ENCODE results near the gene WDCP.
"Not testable (repeated sequence)": the region's sequence is repeated elsewhere in the genome, so short reads cannot be mapped to it uniquely, and the experiment has no call there.

Gene WDCP

GRCh38 chr2:24046930-24047702 is at the start of gene WDCP:
Gene WDCP (minus strand): TSS chr2:24047391. CDS start chr2:24039494, 7,897 bp downstream.
- peak; percentile 67 to 88 (median 81) for DNase-seq (ENCODE audit: low read depth in 3 of 3)

- not testable (repeated sequence) for DNase-seq (ENCODE audit: low read depth in 3 of 3)
Observed at GRCh38 chr2:24095171-24095677, 48.0 kb upstream of the WDCP start.

- not testable (repeated sequence) for DNase-seq (ENCODE audit: low read depth in 3 of 3)
Observed at GRCh38 chr2:24093270-24093669, 46.1 kb upstream of the WDCP start.

GRCh38 chr2:24088821-24089359 is 41.7 kb upstream of the WDCP start:
- DNase-seq (ENCODE audit: low read depth in 3 of 3): no peak

GRCh38 chr2:24087032-24087431 is 39.8 kb upstream of the WDCP start:
- no peak for DNase-seq (ENCODE audit: low read depth in 3 of 3)

GRCh38 chr2:24086241-24086640 is 39.0 kb upstream of the WDCP start:
- DNase-seq (ENCODE audit: low read depth in 3 of 3): no peak

- DNase-seq (ENCODE audit: low read depth in 3 of 3): no peak
Observed at GRCh38 chr2:24085200-24085489, 38.0 kb upstream of the WDCP start.

- DNase-seq (ENCODE audit: low read depth in 3 of 3): peak; percentile 59 to 83 (median 65)
Observed at GRCh38 chr2:24084386-24085199, 37.4 kb upstream of the WDCP start, which contains the start of gene TP53I3. Gene TP53I3 (minus strand): TSS chr2:24084834. CDS start chr2:24084326, 508 bp downstream.

GRCh38 chr2:24083567-24084385 is 36.6 kb upstream of the WDCP start:
- peak in 1 of 3 experiments; percentile 11 for DNase-seq (ENCODE audit: low read depth in 3 of 3)

GRCh38 chr2:24082787-24083566 is 35.8 kb upstream of the WDCP start:
- no peak for DNase-seq (ENCODE audit: low read depth in 3 of 3)

- no peak for DNase-seq (ENCODE audit: low read depth in 3 of 3)
Observed at GRCh38 chr2:24080701-24081100, 33.5 kb upstream of the WDCP start.

- DNase-seq (ENCODE audit: low read depth in 3 of 3): no peak
Observed at GRCh38 chr2:24077879-24078278, 30.7 kb upstream of the WDCP start.

- no peak for DNase-seq (ENCODE audit: low read depth in 3 of 3)
Observed at GRCh38 chr2:24077535-24077877, 30.3 kb upstream of the WDCP start.

- no peak for DNase-seq (ENCODE audit: low read depth in 3 of 3)
Observed at GRCh38 chr2:24076849-24077534, 29.8 kb upstream of the WDCP start.

- DNase-seq (ENCODE audit: low read depth in 3 of 3): peak; percentile 99 to 100 (median 99)
Observed at GRCh38 chr2:24075915-24076848, 29.0 kb upstream of the WDCP start, which contains the start of gene SF3B6. Gene SF3B6 (minus strand): TSS chr2:24076326. CDS start chr2:24076229, 97 bp downstream.

- DNase-seq (ENCODE audit: low read depth in 3 of 3): no peak
Observed at GRCh38 chr2:24075259-24075658, 28.1 kb upstream of the WDCP start.

GRCh38 chr2:24073816-24074215 is 26.6 kb upstream of the WDCP start:
- no peak for DNase-seq (ENCODE audit: low read depth in 3 of 3)

- no peak for DNase-seq (ENCODE audit: low read depth in 3 of 3)
Observed at GRCh38 chr2:24072259-24072658, 25.1 kb upstream of the WDCP start.

- DNase-seq (ENCODE audit: low read depth in 3 of 3): no peak
Observed at GRCh38 chr2:24065341-24065740, 18.1 kb upstream of the WDCP start.

Measured in stimulated activated CD4-positive, alpha-beta T cell treated with anti-CD3 and anti-CD28 coated beads, TNF-alpha, amount 100 ng/mL, for 4 hours (primary cell).